Kidney tubule cell (primary cell): ENCODE measurements around the gene JMJD6.
"Not testable (repeated sequence)": the region's sequence is repeated elsewhere in the genome, so short reads cannot be mapped to it uniquely, and the experiment has no call there.

Source experiments
- DNase-seq: peaks from one replicate; pipeline ENCODE4 v3.0.0-alpha.2; 2018; ENCODE audit warnings: low spot score

JMJD6 gene

DNA sequence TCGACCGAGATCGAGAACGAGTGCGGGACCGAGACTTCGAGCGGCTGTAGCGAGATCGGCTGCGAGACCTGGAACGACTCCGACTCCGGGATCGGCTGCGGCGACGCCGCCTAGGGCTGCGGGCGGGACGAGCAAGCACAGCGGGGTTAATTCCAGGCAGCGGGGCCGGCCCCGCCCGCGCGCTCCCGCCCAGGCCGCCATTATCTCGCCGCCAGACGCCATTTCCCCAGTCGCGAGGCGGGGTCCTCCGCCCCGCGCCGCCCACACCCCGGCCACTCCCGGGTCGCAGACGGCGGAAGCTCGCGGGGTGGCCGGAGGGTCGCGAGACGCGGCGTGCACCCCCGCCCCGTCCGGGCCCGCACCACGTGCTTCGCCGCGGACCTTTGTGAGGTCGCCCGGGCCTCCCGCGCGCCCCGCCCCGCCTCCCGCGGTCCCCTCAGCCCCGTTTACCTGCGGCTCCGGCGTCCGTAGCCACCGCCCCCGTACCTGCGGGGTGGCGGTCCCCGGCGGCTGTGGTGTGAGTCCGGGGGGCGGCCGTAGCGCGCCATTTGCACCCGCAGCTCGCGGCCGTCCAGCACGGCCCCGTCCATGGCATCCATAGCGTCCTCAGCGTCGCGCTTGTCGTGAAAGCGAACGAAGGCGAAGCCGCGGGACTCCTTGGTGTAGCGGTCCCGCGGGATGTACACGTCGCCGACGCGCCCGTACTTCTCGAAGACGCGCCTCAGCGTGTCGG, 10.1 kb upstream of the JMJD6 start:
- peak; percentile 55 for DNase-seq

DNA sequence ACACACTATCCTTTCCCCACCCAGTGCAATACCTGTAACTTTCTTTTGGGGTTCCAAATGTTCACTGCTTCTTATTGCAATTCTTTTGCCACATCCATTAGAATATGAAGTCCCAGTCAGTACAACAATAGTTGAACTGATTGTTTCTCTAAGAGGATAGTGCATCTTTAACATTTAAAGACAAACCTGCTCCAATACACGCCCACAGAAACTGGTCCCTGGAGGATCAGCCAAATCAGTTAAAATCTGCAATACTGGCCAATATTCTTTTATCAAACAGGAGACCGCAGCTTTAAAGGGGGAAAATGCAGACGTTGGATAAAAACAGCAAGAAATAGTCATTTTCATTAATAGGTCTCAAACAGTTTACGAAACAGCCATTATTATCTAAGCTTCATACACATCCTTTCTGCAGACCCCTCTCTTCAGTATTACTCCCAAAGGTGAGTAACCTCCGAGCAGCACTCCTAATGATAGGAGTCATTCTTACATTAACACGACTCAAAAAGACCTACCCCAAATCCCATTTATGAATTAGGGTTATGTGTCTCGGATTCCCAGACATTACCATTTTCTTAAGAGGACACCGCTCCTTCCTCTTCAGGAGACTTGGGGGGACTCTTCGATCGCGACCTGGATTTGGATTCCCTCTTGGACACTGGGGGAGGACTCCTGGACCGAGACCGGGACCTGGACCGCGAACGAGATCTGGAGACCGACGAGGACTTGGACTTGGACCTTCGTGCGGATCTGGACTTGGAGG, 9.4 kb upstream of the JMJD6 start:
- peak; percentile 20 for DNase-seq

DNA sequence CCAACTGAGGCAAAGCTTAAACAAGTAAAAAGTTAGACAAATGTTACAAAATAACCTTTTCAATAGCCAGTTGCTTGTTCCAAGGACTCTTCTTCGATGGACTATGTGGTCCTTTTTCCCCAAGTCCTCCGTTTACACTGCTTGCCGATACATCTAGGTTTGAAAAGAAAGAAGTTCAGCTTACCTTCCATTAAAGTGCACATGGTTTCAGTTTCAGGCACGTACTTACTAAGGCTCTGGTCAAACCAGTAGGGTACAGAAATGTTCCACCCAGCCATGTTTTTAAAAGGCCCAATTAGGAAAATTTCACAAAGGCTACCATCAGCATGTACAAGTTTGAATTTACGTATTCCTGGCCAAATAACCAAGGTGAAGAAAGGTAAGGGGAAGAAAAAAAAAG, 8.6 kb upstream of the JMJD6 start:
- DNase-seq: peak; percentile 43

DNA sequence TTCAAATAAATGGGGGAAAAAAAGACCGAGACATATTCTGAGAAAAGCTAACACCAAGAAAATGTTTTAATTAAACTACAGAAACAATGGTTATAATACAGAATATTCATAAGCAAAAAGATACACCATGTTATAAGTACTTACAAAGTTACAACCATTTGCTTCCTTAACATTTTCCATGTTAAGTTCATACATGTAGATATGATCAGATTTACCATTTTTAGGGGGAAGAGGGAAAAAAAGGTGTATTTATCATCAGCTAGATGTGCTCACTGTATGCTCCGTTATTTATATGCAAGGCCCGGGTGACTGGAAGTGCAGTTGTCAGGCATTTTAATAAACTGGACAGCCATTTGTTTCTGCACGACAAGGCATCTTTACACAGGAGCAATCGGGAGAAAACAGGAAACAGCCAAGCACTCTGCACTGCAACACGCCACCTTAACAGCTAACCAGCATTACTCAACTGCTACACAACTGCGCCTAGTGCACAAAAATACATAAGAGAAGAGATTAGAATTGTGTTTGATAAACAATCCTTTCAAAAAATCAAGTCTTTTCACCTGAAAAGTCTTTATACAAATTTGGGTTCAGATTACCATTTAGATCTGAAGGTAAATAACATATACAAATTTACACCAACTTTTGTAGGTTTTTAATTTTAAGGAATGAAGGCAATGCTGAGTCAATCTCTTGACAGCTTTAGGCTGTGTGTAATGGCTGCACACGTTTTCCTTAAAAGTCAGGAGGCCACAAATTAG, 7.9 kb upstream of the JMJD6 start:
- peak; percentile 37 for DNase-seq

DNA sequence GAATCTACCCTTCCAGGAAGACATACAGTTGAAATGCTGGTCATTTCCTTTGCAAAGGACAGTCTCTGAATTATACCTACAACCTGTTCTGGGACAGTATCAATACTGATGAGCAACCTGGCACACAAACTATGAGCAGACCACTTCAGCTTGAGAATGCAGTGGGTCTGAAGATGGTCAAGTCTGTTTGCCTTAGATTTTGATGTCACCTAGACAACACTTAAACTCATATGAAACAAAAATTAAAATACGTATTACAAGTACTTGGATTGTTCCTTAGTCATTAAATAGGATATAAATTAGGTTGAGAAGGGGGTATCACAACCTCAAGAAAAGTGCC, 7.2 kb upstream of the JMJD6 start:
- DNase-seq: no peak

DNA sequence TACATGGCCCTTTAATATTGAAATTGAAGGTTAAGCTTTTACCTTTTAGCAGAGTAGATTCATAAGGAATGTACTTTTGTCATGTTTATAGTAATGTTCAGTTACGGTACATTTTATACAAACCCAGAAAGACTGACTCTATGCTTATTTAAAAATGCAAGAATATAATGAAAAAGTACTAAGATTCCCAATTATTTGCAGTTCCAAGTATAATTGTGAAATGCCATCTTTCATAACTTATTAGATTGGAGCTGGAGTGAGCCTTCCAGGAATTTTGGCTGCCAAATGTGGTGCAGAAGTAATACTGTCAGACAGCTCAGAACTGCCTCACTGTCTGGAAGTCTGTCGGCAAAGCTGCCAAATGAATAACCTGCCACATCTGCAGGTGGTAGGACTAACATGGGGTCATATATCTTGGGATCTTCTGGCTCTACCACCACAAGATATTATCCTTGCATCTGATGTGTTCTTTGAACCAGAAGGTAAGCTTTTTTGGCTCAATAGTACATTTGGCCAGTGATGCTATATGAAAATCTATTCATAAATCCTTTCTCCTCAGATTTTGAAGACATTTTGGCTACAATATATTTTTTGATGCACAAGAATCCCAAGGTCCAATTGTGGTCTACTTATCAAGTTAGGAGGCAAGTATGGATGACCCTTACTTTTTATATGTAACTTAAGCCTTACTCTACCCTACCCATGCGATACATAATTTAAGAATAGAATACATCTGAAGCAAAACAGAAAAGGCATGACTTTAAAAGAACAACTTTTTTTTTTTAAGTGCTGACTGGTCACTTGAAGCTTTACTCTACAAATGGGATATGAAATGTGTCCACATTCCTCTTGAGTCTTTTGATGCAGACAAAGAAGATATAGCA, 6.6 kb upstream of the JMJD6 start:
- DNase-seq: peak; percentile 19

DNA sequence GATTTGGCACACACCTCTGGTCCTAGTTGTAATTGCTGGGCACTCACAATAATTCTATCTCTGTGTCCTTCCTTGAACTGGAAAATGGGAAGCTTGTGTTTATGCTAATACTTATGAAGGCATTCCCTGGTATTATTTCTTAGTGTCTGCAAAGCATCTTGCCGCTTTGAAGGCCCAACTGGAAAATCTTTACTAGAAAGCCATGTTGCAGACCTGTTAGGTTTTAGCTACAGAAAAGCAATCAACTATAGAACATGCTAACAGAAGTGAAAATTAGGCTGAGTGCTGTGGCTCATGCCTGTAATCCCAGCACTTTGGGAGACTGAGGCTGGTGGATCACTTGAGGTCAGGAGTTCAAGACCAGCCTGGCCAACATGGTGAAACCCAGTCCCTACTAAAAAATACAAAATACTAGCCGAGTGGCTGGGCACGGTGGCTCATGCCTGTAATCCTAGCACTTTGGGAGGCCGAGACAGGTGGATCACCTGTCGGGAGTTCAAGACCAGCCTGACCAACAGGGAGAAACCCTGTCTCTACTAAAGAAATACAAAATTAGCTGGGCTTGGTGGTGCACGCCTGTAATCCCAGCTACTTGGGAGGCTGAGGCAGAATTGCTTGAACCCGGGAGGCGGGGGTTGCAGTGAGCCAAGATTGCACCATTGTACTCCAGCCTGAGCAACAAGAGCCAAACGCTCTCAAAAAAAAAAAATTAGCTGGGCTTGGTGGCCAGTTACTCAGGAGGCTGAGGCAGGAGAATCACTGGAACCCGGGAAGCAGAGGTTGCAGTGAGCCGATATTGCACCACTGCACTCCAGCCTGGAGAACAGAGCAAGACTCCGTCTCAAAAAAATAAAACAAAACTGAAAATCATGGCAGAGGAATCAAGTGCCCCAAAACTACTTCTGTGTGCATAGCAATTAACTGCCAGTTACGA, 5.7 kb upstream of the JMJD6 start:
- not testable (repeated sequence) for DNase-seq

DNA sequence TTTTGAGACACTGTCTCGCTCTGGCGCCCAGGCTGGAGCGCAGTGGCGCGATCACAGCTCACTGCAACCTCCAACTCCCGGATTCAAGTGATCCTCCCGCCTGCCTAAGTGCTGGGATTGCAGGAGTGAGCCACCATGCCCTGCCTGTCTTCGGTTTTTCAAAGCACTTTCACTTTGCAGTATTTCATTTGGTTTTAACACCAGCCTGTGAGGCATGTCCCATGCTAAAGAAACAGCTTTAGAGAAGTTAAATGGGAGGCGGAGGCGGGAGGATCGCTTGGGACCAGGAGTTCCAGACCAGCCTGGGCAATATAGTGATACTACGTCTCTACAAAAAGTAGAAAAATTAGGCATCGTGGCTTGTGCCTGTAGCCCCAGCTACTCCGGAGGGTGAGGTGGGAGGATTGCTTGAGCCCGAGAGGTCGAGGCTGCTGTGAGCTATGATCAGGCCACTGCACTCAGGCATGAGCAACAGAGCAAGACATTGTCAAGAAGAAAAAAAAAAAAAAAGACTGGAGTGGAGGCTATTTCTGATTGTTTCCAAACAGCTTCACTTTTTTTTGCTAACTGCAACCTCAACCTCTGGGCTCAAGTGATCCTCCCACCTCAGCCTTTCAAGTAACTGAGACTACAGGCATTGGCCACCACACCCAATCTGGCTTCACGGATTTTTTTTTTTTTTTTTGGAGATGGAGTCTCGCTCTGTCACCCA, 1.5 kb upstream of the JMJD6 start:
- DNase-seq: peak; percentile 72

DNA sequence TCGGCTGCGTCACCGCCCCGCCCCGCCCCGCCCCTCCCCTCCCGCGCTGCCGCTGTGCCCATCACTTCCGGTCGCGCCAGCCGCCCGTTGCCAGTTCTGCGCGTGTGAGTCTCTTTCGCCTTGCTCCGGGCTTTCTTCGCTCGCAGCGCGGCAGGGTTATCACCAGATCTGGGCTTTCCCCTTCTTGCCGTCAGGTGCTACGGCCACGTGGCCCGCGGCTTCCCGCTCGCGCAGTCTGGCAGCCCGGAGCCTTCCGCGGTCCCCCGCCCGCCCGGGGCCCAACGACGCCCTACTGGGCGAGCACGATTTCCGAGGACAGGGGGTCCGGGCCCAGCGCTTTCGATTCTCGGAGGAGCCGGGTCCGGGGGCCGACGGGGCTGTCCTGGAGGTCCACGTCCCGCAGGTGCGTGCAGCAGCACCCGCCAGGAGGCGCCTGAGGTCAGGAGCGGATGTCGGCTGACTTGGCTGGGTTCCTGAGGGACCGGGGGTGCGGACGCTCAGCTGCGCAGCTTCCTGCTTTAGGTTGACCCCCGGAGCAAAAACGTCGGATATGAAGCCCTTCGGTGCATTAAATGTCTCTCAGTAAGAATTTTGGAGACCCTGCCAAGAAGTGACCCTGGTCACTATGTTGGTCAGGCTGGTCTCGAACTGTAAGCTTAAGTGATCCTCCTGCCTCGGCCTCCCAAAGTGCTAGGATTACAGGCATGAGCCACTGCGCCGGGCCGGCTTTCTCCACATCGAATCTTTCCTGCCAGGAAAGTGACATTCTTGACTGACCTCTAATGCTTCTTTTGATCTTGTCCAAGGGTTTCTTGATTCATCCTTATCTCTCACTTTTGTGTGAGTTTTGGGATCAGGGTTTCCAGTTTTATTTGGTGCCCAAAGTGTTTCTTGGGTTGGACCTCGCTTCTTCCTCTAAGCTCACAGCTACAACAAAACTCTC, 641 bp upstream of the JMJD6 start, which contains the start of gene METTL23:
Gene METTL23 (plus strand): TSS at position 64 of the 943 bp plus-strand sequence. CDS start 2,872 bp downstream, outside the sequence.
- peak; percentile 80 for DNase-seq

DNA sequence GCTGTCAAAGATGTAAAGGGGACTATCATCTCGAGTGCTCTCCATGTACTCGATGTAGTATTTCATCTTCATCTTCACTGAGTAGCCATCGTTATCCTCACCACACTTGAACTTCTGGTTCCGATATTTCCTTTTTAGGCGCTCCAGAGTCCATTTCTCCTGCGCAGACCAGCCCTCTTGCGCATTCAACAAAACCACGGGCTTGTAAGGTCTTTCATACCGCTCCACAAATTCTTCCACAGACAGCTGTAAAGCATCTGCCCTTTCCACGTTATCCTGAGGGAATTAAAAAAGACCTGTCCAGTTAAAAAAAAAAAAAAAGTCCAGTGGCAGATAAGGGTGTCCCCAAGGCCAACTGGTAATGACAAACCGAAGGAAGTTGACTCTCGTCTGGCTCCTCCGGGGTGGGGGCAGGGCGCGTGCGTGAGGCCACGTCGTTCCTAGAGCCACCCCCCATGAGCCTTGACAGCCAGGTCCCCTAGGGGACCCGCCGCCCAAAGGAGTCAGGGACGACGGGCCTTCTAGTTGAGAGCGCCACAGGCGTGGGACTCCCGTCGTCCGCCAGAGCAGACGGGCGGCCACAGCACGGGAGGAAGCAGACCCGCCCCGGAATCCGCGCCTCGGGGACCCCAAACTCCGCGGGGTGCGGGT, 701 bp downstream of the JMJD6 start:
- DNase-seq: peak; percentile 49

DNA sequence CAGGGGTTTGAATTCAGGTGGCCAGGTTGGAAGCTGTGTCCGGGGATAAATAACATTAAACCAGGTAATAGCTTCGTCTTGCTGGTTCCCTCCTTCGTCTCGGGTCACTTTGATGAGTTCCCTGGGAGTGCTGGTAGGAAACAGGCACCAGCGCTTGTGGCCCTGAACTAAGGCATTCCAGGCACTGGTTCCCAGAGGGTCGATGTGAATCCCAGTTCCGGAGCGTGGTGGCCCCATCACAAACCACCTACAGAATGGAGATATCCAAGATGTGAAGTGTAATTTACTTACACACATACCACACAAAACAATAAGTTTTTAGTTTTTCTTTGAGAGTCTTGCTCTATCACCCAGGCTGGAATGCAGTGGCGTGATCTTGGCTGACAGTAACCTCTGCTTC, 2.6 kb downstream of the JMJD6 start:
- no peak for DNase-seq

DNA sequence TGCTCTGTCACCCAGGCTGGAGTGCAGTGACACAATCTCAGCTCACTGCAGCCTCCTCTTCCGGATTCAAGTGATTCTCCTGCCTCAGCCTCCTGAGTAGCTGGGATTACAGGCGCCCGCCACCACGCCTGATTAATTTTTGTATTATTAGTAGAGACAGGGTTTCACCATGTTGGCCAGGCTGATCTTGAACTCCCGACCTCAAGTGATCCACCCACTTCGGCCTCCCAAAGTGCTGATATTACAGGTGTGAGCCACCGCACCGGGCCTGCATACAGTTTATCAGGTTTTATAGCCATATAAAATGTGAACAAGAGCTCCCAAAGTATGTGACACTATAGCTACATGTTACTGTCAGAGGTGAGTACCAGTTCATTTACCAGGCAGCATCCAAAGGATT, 3.4 kb downstream of the JMJD6 start:
- DNase-seq: not testable (repeated sequence)

DNA sequence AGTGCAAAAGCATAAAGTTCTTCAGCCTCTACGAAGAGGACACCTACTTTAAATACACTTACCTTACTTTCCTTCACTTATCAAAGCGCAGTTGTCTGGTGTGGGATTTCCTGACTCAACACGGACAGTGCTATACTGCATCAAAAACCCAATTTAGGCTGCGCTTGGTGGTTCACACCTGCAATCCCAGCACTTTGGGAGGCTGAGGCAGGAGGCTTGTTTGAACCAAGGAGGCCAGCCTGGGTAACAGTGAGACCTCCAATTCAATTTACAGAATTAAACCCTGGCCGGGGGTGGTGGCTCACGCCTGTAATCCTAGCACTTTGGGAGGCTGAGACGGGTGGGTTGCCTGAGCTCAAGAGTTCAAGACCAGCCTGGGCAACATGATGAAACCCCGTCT, 4.1 kb downstream of the JMJD6 start:
- DNase-seq: no peak

DNA sequence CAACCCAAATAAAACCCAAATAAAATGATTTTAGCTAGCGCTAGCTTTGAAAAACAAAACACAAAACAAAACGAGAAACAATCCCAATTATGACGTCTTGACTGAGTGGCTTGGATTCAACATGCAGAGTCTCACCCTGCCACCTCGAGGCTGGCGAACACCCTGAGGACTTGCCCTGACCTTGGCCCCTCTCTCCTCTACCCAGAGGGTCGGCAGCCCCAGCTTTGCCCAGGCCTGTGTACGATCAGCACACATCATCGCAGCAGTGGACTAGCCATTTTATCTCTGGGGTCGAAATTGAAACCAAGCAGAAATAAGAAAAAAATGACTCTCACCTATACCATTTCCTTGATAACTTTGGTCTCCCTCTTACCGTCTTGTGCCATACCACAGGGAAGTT, 4.9 kb downstream of the JMJD6 start:
- DNase-seq: no peak

DNA sequence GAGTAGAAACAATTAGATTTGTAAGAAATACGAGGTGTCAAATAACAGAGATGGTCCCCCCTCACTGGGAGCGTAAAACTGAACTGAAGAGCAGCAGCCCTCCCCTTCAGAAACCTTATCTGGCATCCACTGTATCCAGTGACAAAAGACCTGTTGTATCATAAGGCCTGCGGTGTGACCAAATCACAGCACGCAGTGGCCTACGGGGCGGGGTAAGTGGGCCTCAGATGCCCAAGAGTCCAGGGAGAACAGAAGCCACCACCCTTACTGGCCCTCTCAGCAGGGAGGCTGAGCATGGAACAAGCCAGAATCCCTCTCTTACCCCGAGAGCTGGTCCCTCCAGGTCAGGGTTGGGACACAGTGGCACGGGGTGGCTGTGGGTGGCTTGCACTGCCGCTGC, 5.5 kb downstream of the JMJD6 start:
- DNase-seq: no peak

DNA sequence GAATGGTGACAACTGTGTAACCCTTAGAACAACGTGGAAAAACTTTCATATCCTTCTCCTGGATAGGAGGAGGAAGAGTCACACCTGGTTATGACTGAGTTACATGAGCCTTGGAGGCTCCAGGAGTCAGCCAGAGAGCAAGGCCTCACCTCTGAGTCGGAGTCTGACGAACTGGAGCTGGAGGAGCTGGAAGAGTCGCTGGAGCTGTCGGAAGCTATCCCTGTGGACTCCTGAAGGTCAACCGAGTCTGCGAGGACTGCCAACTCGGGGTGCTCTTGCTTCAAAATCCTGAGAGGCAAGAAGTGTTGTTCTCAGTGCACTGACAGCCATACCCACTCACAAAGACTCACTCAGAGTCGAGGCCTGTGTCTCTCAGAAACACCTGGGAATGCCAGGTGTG, 6.2 kb downstream of the JMJD6 start:
- DNase-seq: no peak

DNA sequence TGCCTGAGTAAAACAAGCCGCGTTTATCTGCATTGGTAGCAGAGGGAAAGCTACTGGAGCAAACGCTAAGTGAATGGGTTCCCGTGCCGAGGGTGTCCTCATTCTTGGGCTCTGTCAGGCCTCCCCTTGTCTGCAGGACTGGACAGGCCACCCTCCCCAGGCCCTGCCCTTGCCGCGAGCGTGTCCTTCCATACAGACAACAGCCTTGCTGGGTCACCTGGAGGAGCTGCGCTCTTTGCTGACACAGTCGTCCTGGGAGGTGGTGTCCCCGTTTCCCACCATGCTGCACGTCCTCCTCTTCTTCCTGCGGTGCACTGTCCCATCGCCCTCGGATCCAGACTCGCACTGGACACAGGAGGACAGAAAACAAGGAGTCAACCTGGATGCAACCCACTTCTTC, 7.9 kb downstream of the JMJD6 start:
- no peak for DNase-seq

DNA sequence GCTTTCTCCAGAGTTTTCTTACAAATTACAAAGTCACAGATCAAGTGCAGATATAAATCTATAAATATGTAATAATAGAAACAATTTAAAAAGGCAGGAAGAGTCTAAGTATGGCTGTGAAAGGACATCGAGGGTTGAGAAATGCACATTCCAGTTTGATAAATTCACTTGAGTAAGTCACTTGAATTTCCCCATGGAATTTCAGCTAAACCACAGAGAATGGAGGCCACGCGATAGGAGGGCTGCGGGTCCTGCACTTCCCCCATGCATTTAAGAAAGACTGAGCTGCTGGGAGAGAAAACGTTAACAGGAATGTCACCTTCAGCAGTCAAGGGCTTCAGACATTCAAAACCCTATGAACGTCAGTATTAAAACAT, 9.6 kb downstream of the JMJD6 start:
- DNase-seq: peak; percentile 62
